Dermis blood vessel endothelial cell (primary cell): ENCODE results near the gene UGGT2. TPM values are rescaled to one million over a fixed set of nuclear protein-coding genes. Genes with fewer than 3 reads are reported as not detected.
A peak's percentile ranks its signal among the peaks of the same experiment; 100 is the strongest.
"Not testable (repeated sequence)": the region's sequence is repeated elsewhere in the genome, so short reads cannot be mapped to it uniquely, and the experiment has no call there.

Source experiments
- DNase-seq: peaks from one replicate; pipeline ENCODE4 v3.0.0; 2010
- total RNA-seq: library from RNA; depleted of rRNA; stranded (reverse); fragments of >200 nt; gene quantifications from 2 replicates; pipeline ENCODE4 v1.2.3, GENCODE V29; 2014

Gene UGGT2
- total RNA-seq, 1 donor from 2014 or later, result 32.8 TPM

- DNase-seq, result peak; percentile 33
These were observed 156.9 kb downstream of the UGGT2 start for GRCh38 chr13:95896301-95896700.

GRCh38 chr13:95893861-95894260 lies 159.3 kb downstream of the UGGT2 start:
- DNase-seq, result no peak

DNA sequence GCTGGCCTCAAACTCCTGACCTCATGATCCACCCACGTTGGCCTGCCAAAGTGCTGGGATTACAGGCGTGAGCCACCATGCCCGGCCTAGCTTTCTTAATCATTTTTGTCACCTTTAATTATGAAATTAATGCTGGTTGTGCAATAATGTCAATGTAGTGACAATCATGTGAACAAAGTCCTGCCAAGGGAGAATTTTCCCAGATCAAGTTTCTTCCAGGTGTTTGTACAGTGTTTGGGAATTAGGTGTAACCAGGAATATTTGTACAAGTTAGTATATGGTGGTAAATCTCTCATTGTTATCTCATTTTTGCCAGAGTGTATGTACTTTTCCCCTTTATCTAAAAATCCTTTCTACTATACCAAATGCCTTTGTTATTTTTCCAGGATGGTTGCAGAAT lies 171.1 kb downstream of the UGGT2 start:
- no peak for DNase-seq

GRCh38 chr13:95880331-95880730 lies 172.9 kb downstream of the UGGT2 start:
- no peak for DNase-seq

GRCh38 chr13:95874286-95874685 lies 178.9 kb downstream of the UGGT2 start:
- DNase-seq, result no peak

DNA sequence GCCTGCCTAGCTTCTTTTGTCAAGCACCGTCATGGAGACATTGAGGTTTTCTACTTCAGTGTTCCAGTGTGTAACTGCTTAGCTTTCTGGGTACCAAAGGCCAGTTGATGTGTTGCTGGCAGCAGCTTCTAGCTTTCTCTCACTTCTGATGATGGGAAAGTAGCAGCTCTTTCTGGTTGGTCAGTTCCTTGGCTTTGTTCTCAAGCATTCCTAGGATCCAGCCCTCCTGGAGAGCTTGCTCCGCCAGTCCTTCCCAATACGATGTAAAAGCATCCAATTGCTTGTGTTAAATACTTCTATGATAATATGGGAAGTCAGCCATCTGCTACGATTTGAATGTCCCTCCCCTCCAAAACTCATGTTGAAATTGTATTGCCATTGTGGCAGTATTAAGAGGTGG lies 182.8 kb downstream of the UGGT2 start:
- DNase-seq, result no peak

GRCh38 chr13:95865080-95865615 lies 188.1 kb downstream of the UGGT2 start:
- DNase-seq, result no peak

DNA sequence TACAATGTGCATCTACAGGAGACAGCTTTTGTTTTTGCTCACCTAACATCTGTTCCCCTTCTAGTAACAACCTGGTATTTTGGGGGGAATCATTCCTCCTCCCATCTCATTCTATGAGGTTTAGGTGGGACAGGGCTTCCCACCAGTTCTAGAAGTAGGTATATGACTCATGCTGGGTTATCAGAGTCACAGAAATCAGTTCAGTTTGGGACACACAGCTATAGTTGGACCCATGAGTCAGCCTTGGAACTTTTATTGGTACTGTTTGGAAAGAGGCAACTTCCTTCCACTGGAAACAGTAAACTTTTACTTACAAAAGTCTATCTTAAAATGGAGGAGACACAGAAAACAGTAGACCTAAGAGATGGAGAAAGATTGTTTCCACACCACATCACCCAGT lies 190.8 kb downstream of the UGGT2 start:
- peak; percentile 16 for DNase-seq

GRCh38 chr13:95861296-95861695 lies 191.9 kb downstream of the UGGT2 start:
- no peak for DNase-seq

DNA sequence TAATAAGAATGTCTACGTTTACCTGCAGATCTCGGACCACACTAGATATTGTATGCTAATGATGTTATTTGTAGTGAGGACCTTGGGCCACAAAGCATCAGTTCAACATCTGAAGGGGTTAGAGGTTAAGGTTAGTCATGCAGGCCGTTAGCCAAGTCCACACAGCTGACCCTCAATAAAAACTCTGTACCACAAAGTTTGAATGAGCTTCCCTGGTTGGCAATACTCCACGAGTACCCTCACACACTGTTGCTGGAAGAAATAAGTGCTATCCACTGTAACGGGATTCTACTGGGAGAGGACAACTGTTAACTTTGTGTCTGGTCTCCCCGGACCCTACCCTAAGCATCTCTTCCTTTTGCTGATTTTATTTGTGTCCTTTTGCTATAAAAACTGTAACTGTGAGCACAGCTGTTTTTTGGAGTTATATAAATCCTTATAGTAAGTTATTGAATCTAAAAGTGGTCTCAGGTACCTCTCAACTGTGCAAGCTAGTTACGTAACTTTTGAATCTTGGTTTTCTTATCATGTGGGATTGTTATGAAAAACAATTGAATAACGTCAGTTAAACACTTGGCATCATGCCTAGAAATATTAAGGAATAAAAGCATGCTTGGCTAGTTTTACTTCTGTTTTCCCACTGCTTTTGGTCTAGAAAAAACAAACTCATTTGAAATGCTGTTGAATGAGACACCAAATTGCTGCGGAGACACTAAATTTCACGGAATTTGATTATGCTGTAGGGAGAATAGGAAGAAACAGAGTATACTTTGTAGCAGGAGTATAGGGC lies 194.7 kb downstream of the UGGT2 start:
- DNase-seq, result peak; percentile 85

- DNase-seq, result not testable (repeated sequence)
These were observed 207.5 kb downstream of the UGGT2 start for GRCh38 chr13:95845656-95846055.

DNA sequence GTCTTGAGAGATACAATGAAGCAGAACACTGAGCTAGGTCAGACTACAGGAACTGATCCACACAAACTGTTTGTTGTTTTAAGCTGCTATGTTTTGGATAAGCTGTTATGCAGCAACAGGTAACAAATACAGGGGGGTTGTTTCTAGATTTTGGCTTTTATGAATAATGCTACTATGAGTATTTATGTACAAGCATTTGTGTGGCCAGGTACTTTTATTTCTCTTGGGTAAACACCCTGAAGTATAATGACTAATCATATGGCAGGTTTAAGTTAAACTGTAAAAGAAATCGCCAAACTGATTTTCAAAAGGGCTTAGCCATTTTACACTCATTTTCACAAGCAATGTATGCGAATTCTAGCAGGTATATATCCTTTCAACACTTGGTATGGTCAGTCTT lies 210.3 kb downstream of the UGGT2 start:
- no peak for DNase-seq

- DNase-seq, result no peak
These were observed 211.3 kb downstream of the UGGT2 start for GRCh38 chr13:95841894-95842293.

GRCh38 chr13:95834134-95834765 lies 219.0 kb downstream of the UGGT2 start:
- peak; percentile 84 for DNase-seq

GRCh38 chr13:95833719-95834118 lies 219.5 kb downstream of the UGGT2 start:
- DNase-seq, result peak; percentile 80

DNA sequence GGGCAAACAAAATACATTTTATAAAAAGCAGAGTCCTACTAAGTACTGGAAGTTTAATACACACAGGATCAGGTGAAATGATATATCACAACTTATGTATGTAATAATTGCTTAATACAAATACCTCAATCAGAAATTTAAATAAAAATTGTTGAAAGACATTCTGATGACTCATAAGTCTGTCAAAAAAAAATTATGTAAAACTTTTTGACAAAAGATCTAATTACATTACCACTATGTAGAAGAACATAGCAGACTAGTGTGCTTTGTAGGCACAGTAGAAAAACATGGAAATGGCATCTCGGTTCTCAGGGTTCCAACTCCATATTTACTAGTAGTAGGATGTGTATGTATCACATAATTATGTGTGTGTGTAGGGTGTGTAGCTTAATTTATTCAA lies 220.1 kb downstream of the UGGT2 start:
- peak; percentile 2 for DNase-seq

- DNase-seq, result no peak
These were observed 230.9 kb downstream of the UGGT2 start for GRCh38 chr13:95822303-95822702.

DNA sequence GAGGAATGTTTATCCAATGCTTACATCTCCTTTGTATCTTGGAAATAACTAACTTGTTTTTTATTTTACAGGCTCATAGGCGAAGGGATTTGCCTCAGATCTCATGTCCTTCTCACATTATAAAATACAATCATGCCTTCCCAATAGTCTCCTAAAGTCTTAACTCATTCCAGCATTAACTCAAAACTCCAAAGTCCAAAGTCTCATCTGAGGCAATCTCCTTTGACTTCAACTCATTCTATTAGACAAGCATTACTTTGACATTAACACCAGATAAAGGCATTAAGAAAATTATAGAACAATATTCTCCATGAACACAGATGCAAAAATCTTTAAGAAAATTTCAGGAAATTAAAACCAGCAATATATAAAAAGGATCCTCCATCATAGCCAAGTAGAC lies 238.7 kb downstream of the UGGT2 start:
- DNase-seq, result no peak

DNA sequence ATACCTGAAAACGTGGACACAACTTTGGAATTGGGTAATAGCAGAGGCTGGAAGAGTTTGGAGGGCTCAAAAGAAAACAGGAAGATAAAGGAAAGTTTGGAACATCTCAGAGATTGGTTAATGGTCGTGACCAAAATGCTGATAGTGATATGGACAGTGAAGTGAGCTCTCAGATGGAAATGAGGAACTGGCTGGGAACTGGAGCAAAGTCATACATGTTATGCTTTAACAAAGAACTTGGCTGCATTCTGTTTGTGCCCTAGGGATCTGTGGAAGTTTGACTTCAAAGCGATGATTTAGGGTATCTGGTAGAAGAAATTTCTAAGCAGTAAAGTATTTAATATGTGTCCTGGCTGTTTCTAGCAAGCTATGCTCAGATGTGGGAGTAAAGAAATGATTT lies 240.1 kb downstream of the UGGT2 start:
- no peak for DNase-seq

GRCh38 chr13:95809429-95809828 lies 243.8 kb downstream of the UGGT2 start:
- no peak for DNase-seq

- DNase-seq, result no peak
These were observed 247.3 kb downstream of the UGGT2 start for GRCh38 chr13:95805921-95806320.

DNA sequence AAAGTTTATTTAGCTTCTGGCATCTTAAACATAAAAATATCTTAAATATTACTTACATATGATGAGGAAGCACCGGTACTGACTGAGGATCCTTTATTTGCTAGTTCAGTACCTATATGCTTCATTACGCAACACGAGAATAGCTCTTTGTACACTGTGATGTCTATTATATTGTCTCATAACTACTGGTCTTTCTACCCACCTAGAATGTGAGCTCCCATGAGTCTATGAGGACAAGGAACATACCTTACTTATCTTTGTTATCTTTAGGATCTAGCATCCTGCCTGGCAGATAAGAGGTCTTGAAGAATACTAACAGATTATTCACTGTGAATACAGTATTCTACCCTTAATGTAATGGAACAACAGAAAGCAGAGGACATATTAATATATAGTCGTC lies 251.4 kb downstream of the UGGT2 start:
- DNase-seq, result no peak

DNA sequence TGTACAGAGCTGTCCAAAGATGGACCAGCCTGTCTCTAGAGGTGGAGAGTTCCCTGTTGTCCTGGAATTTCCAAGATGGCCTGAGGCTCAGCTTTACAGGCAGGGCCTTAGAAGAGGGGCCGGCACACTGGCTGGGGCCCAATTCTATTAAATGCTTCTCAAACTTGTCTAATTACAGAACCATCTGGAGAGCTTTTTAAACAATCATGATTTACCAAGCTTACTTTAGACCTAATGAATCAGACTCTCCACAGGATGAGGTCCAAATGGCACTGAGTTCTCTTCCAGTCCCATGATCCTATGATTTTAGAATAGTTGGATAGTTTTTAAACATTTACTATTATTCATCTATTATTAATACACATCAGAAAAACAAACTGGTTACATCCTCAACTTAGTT lies 252.8 kb downstream of the UGGT2 start:
- DNase-seq, result no peak

DNA sequence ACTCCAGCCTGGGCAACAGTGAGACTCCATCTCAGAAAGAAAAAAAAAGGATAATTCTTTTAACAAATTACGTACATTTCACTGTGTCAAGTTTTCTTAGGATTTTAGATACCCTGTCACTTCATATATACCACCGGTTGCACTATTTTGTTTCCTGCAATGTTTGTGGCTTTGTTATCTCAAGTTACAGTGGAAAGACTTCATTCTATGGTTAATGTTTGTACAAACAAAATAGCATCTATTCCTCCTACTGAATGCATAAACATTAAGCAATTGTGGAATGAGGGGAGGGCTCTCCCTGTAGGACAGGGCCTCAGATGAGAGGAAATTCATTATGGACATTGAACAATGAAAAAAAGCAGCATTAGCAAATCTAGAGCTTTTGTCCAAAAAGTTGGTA lies 256.2 kb downstream of the UGGT2 start:
- DNase-seq, result no peak
